ENCODE data around the gene CCDC200.
"Not testable (repeated sequence)": the region's sequence is repeated elsewhere in the genome, so short reads cannot be mapped to it uniquely, and the experiment has no call there.

Gene CCDC200

DNA sequence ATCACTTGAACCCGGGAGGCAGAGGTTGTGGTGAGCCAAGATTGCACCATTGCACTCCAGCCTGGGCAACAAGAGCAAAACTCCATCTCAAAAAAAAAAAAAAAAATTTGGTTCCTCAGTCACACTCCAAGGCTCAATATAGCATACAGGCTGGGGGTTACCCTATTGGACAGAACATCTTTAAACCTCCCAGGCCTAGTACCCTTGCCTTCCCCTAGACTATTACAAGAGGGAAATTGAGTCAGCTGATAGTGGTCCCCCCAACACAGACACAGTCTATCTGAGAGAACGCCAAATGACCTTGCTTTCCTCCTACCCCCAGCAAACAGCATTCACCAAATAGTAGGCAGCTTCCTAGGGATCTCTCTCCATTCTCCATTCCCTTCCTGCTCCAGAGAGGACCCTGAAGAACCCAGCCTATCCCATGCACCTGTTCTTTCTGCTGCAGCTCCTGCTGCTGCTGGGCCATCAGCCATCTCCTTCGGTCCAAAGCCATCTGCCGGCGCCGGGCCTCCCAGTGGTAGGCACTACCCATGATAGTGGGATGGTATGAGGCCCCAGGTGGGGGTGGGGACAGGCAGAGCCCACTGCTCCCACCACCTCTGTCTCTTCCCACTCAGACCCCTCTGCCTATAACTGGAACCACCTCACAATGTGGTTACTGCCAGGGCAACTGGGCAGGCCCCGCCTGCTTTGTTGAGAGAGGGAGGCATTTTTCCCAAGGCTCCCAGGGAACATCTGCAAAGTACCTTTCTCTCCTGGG is at the start of gene CCDC200:
Gene CCDC200, minus strand, starts transcription at position 604 of the 763 bp plus-strand sequence. Its CDS starts 69 bp downstream, at position 535.
- TF ChIP-seq, protein P1, sequence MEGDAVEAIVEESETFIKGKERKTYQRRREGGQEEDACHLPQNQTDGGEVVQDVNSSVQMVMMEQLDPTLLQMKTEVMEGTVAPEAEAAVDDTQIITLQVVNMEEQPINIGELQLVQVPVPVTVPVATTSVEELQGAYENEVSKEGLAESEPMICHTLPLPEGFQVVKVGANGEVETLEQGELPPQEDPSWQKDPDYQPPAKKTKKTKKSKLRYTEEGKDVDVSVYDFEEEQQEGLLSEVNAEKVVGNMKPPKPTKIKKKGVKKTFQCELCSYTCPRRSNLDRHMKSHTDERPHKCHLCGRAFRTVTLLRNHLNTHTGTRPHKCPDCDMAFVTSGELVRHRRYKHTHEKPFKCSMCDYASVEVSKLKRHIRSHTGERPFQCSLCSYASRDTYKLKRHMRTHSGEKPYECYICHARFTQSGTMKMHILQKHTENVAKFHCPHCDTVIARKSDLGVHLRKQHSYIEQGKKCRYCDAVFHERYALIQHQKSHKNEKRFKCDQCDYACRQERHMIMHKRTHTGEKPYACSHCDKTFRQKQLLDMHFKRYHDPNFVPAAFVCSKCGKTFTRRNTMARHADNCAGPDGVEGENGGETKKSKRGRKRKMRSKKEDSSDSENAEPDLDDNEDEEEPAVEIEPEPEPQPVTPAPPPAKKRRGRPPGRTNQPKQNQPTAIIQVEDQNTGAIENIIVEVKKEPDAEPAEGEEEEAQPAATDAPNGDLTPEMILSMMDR (IDR thresholded peaks at IDR 0.05), result not testable (repeated sequence)

DNA sequence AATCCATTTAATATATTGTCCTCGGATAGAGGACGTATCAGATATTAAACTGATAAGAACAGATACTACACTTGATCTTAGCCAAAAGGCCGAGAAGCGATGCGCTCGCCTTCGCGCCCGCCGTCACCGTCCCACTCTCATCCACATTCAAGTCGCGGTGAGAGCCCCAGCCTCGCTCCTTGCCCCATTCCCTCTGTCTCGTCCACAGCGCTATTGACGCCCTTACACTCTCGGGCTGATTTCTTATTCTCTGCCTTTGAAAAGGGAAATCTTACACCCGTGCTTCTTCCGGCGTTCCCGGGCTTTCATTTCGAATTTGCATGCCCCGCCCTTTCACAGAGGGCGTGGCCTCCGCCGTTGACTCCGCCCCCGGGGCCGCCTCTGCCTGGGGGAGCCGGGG is 5.5 kb upstream of the CCDC200 start, which contains the start of gene RNU2-1:
Gene RNU2-1, minus strand, starts transcription at position 101 of the 400 bp plus-strand sequence.
- TF ChIP-seq, protein P1 (IDR thresholded peaks at IDR 0.05), result not testable (repeated sequence)

DNA sequence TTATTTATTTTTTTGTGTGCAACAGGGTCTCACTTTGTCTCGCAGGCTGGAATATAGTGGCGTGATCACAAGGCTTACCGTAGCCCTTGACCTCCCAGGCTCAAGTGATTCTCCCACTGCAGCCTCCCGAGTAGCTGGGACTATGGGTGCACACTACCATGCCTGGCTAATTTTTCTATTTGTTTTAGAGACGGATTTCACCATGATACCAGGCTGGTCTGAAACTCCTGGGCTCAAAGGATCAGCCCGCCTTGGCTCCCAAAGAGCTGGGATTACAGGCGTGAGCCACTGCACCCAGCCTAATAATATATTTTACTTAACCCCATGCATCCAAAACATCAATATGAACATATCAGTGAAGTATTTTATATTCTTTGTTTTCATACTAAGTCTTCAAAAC is 2.0 kb downstream of the CCDC200 start:
- TF ChIP-seq, protein P1 (IDR thresholded peaks at IDR 0.05), result no peak

DNA sequence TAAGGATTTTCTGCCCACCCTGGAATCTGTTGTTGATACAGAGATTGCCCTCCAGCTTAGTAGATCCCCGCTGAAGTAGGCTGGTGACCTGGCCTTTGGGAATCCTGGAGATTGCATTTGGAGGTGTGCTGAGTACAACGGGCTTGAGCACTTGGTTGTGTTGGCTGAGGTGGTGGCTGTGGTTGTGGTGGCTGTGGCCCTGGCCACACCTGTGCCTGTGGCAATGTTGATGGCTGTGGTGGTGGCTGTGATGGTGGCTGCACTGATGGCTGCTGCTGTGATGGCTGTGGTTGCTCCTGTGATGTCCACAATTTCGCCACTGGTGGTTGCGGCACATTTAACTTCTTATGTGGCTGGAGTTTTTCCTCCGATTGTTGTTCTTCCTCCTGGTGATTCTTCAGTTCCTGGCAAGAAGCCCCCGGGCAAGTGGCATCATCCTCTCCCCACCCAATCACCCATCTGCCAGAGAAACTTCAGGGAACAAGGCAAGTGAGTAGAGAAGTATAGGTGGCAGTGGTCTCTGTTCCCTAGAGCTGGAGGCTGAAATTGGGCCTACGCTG is 4.2 kb downstream of the CCDC200 start:
- TF ChIP-seq, protein P1 (IDR thresholded peaks at IDR 0.05), result no peak

DNA sequence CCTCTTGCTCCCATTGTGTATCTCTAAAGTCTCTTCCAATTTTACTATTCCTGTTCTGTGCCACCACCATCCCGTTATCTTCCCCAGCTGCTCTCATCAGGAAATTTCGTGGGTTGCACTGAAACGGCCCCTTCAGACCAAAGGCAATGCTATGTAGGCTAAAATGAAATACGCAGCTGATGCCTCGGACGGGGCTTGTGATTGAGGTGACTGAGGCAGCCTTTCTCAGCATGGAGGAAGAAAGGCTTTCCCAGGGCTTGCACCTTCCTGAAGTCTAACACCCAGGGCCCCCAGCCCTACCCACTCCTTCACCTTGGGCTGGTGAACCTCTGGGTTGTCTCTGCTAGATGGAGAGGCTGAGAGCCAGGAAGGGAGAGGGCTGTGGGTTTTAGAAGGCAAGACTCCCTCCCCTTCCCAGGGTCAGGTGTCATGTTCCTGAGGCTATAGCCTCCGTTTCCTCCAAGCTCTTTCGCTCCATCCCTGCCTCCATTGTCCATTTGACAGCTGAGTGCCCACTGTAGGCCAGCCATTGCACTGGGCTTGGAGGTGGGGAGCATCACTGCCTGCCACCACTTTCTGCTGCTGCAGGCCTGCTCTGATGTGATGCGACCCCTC is 7.8 kb downstream of the CCDC200 start:
- TF ChIP-seq, protein P1 (IDR thresholded peaks at IDR 0.05), result no peak

DNA sequence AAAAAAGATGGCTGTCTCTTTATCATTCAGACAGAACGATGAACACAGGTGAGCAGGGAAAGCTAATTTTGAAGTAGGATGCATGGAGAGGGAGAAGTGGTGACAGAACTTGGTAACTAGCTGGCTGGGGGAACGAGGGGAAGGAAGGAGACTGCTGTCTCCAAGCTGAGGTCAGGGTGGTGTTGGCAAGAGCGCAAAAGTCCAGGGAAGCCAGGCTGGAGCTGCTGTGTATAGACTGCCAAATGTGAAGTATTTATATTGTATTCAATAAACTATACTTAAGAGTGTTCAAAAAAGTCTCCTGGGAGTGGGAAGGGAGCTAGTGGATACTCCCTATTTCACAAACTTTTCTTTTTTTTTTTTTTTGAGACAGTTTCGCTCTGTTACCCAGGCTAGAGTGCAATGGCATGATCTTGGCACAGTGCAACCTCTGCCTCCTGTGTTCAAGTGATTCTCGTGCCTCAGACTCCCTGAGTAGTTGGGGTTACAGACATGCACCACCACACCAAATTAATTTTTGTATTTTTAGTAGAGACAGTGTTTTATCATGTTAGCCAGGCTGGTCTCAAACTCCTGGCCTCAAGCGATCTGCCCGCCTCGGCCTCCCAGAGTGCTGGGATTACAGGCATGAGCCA is 8.6 kb downstream of the CCDC200 start:
- TF ChIP-seq, protein P1 (IDR thresholded peaks at IDR 0.05), result no peak

DNA sequence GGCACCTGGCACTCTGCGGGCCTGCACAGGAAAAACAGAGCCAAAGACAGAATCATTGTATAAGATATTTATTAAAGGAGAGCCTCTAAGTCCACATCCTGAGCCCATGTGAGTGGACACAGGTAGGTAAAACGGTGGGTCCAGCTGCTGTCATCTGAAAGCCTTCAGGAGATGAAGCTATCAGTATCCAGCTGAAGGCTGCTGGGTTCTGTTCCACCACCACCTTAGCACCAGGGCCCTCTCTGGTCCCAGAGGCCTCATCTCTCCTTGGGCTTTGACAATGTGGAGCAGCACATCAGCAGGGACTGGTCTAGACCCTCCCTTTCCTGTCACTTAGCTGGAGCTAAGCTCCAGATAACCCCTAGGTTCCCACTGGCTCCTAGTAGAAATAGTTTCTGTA is 9.4 kb downstream of the CCDC200 start:
- TF ChIP-seq, protein P1 (IDR thresholded peaks at IDR 0.05), result no peak

All from LNCAP (cell line).